GM10248 (cell line): ENCODE results near the gene SGMS1.

Experiments
- CTCF ChIA-PET: fragments of 300-600 bp; sonication (Branson Sonifier 250); formaldehyde crosslinking; extraction: SDS; loops from one replicate; lab custom pipeline; 2021; ENCODE audit warnings: antibody characterized with exemption; lab: Yijun Ruan, JAX
- POLR2A ChIA-PET: fragments of 350-650 bp; sonication (Branson Sonifier 250); formaldehyde crosslinking; extraction: SDS; loops from one replicate; lab custom pipeline; 2020; ENCODE audit warnings: antibody characterized with exemption; lab: Yijun Ruan, JAX
- DNase-seq: peaks from one replicate; pipeline ENCODE4 v3.0.0; 2012; ENCODE audit errors: extremely low spot score
- TF ChIP-seq, protein P1 (sequence below): IDR thresholded peaks from 2 replicates; pipeline ENCODE4 v1.5.1; 2012; ENCODE audit warnings: mild to moderate bottlenecking, low read depth; ENCODE audit errors: extremely low read depth, missing control alignments, control extremely low read depth

SGMS1 gene

DNA sequence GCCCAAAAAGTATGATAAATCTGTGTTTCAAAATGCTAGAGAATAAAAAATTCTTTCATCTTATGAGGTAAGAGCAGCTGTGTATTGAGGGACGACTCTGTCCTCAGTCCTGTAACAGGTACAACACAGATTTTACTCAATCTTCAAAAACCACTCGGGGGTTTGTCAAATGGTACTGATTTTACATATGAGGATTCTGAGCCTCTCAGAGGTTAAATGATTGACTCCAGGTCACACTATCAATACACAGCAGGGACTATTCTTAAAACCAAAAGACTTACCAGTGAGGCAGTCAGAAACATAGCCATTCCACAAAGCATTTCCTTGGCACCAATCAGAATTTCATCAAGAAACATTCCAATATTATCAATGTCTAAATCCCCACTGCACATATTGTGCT is 95.5 kb downstream of the SGMS1 start:
- CTCF ChIA-PET = interaction anchor here (1.0 to 2.5 kb wide), 2 partner anchors 9 to 11 kb away, joined by 3 to 8 read pairs; no protein-coding TSS in a partner anchor
- DNase-seq = no peak
- TF ChIP-seq, protein P1, sequence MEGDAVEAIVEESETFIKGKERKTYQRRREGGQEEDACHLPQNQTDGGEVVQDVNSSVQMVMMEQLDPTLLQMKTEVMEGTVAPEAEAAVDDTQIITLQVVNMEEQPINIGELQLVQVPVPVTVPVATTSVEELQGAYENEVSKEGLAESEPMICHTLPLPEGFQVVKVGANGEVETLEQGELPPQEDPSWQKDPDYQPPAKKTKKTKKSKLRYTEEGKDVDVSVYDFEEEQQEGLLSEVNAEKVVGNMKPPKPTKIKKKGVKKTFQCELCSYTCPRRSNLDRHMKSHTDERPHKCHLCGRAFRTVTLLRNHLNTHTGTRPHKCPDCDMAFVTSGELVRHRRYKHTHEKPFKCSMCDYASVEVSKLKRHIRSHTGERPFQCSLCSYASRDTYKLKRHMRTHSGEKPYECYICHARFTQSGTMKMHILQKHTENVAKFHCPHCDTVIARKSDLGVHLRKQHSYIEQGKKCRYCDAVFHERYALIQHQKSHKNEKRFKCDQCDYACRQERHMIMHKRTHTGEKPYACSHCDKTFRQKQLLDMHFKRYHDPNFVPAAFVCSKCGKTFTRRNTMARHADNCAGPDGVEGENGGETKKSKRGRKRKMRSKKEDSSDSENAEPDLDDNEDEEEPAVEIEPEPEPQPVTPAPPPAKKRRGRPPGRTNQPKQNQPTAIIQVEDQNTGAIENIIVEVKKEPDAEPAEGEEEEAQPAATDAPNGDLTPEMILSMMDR = no peak
- POLR2A ChIA-PET = no interaction called here

DNA sequence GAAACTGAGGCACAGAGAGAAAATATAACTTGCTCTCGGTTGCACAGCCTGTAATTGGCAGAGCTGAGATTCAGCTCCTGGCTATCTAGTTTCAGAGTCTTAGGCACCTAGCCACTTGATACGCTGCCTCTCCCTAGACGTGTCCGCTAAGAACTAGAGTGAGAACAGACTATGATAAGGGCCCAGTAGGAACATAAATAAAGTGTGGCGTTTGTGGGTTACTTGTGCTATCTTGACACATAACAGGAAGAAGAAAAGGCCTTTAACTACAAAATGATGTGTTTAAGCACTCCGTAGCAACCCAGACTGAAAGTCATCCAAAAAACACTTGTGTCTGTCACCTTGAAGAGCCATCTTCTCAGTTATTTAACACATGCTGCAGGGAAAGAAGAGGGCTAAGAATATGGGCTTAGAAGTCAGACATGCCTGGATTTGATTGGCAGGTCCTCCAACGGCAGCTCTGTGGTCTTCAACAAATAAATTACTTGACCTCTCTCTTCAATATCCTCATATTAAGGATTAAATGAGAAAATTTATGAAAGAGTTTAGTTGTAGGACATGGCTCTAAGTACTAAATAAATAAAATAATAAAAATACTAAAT is 96.2 kb downstream of the SGMS1 start:
- ChIA-PET POLR2A (no interaction called here), CTCF (interaction anchor here (2.5 kb wide), 1 partner anchor 10 kb away, joined by 8 read pairs; no protein-coding TSS in a partner anchor)
- TF ChIP-seq, protein P1 = no peak
- no peak for DNase-seq

DNA sequence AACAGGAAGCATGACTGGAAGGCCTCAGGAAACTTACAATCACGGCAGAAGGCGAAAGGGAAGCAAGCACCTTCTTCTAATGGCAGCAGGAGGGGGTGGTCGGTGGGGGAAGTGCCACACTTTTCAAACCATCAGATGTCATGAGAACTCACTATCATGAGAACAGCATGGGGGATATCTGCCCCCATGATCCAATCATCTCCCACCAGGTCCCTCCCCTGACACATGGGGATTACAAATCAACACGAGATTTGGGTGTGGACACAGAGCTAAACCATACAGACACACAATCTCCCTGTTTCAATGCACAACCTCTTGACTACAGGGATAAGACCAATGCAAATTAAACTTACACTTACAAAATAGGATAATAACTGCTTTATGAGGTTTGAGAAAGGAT is 97.6 kb downstream of the SGMS1 start:
- ChIA-PET CTCF (interaction anchor here (0.8 to 2.5 kb wide), 6 partner anchors 11 to 158 kb away, joined by 3 to 8 read pairs (median 3); no protein-coding TSS in a partner anchor), POLR2A (no interaction called here)
- DNase-seq = no peak
- TF ChIP-seq, protein P1 = no peak

DNA sequence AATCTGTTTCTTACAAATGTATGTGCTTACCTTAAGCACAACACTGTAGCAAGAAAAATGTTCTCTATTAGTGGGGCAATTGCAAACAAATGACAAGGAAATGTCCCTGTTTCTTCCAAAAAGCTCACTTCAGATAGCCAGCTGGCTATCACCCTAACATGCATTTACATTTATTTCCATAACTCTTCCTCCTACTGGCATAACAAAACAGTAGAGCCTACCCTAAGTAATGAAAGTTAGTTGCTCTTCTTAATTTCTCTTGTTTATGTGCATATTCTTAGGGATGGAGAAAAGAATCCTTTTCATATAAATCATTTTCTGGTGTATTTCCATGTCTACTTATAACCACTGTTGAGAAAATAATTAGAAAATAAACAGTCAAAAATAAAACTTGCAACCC is 100.4 kb downstream of the SGMS1 start:
- CTCF ChIA-PET = interaction anchor here (0.9 to 2.3 kb wide), 2 partner anchors 8 to 10 kb away, joined by 3 to 5 read pairs; no protein-coding TSS in a partner anchor
- POLR2A ChIA-PET = no interaction called here
- no peak for DNase-seq
- TF ChIP-seq, protein P1 = no peak

DNA sequence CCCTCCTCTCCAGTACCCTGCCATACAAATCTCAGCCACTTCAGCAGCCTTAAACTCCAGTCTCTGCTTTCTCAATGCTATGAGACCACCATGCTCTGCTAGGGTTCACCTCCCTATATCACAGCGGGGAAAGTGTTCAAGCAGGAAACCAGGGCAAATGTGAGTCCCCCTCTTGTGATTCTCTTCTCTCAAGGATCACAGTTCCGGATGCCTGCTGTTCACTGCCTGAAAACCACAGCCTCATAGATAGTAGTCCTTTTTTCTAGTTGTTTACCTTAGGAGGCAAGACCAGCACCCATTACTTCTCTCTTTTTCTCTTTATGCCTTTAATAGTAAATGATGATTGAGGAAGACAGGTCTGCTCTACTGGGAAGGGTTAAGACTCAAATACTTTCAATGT is 100.8 kb downstream of the SGMS1 start:
- ChIA-PET CTCF (interaction anchor here (0.9 to 2.3 kb wide), 2 partner anchors 8 to 10 kb away, joined by 3 to 5 read pairs; no protein-coding TSS in a partner anchor), POLR2A (no interaction called here)
- DNase-seq = no peak
- TF ChIP-seq, protein P1 = no peak

DNA sequence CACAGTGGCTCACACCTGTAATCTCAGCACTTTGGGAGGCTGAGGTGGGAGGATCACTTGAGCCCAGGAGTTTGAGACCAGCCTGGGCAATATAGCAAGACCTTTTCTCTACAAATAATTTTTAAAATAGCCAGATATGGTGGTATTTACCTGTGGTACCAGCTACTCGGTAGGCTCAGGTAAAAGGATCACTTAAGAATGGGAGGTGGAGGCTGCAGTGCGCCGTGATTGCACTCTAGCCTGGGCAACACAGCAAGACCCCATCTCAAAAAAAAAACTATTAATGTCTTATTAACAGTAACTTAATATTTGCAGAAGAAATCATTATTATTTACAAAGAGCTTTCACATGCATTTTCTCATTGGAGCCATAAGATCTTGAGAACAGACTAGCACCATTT is 103.6 kb downstream of the SGMS1 start:
- no peak for DNase-seq
- ChIA-PET CTCF (interaction anchor here (1.3 kb wide), 2 partner anchors 13 to 95 kb away, joined by 3 to 5 read pairs; no protein-coding TSS in a partner anchor), POLR2A (interaction anchor here (0.6 kb wide), 1 partner anchor 67 kb away, joined by 3 read pairs; no protein-coding TSS in a partner anchor)
- TF ChIP-seq, protein P1 = no peak
